Dermis microvascular lymphatic vessel endothelial cell (primary cell): ENCODE measurements around the gene VAV2. TPM values are rescaled to one million over a fixed set of nuclear protein-coding genes. Genes with fewer than 3 reads are reported as not detected.

Experiments
- DNase-seq, 2 donors: peaks; one replicate each; pipeline versions ENCODE4 v3.0.0 to v3.0.0-alpha.2; 2010; ENCODE audit warnings: low read depth in 2 of 2
- total RNA-seq: library from RNA; depleted of rRNA; stranded (reverse); fragments of >200 nt; gene quantifications from 2 replicates; pipeline ENCODE4 v1.2.1, GENCODE V29; 2014

The VAV2 gene
- total RNA-seq, 1 donor from 2014 or later: 15.0 TPM

GRCh38 chr9:134028575-134029247, 36.6 kb upstream of the VAV2 start:
- DNase-seq: no peak

GRCh38 chr9:134028076-134028475, 36.0 kb upstream of the VAV2 start:
- DNase-seq: no peak

GRCh38 chr9:134027561-134027960, 35.4 kb upstream of the VAV2 start:
- no peak for DNase-seq

- DNase-seq: no peak
Observed at GRCh38 chr9:134026981-134027380, 34.9 kb upstream of the VAV2 start.

- no peak for DNase-seq
Observed at GRCh38 chr9:134026581-134026980, 34.5 kb upstream of the VAV2 start.

GRCh38 chr9:134025606-134026541, 33.8 kb upstream of the VAV2 start:
- peak in 1 of 2 donors; percentile 25 for DNase-seq

- peak; percentile 96 to 100 for DNase-seq
Observed at GRCh38 chr9:134024828-134025605, 32.9 kb upstream of the VAV2 start, which contains the start of gene BRD3OS. BRD3OS (plus strand) TSS chr9:134025481; CDS start chr9:134026748, 1,267 bp downstream.

GRCh38 chr9:134024214-134024792, 32.2 kb upstream of the VAV2 start:
- DNase-seq: no peak

- no peak for DNase-seq
Observed at GRCh38 chr9:134014946-134015345, 22.8 kb upstream of the VAV2 start.

GRCh38 chr9:134011401-134011800, 19.3 kb upstream of the VAV2 start:
- peak in 1 of 2 donors; percentile 46 for DNase-seq

- peak in 1 of 2 donors; percentile 86 for DNase-seq
Observed at GRCh38 chr9:134010310-134011173, 18.4 kb upstream of the VAV2 start.

GRCh38 chr9:134007571-134007970, 15.4 kb upstream of the VAV2 start:
- no peak for DNase-seq

GRCh38 chr9:134007150-134007549, 15.0 kb upstream of the VAV2 start:
- no peak for DNase-seq

- DNase-seq: no peak
Observed at GRCh38 chr9:134005381-134005780, 13.3 kb upstream of the VAV2 start.

- DNase-seq: no peak
Observed at GRCh38 chr9:134004881-134005280, 12.8 kb upstream of the VAV2 start.

- DNase-seq: no peak
Observed at GRCh38 chr9:134004131-134004873, 12.2 kb upstream of the VAV2 start.

- no peak for DNase-seq
Observed at GRCh38 chr9:134003237-134003636, 11.1 kb upstream of the VAV2 start.

- no peak for DNase-seq
Observed at GRCh38 chr9:134002796-134003195, 10.7 kb upstream of the VAV2 start.

GRCh38 chr9:133999851-134000265, 7.7 kb upstream of the VAV2 start:
- DNase-seq: no peak
